Parathyroid adenoma (tissue), 2 donors: Measurements from ENCODE around the gene AKAIN1.
A peak's percentile ranks its signal among the peaks of the same experiment; 100 is the strongest.

ENCODE experiments used
- H2AFZ ChIP-seq: fragments of 300-600 bp; sonication (generic); one replicate; pipeline ENCODE4 v1.7.0; 2017; ENCODE audit warnings: antibody characterized with exemption, mild to moderate bottlenecking
- H3K27ac ChIP-seq: fragments of 300-600 bp; sonication (generic); one replicate; pipeline ENCODE4 v1.7.0; 2017
- H3K27me3 ChIP-seq: fragments of 300-600 bp; sonication (generic); one replicate; pipeline ENCODE4 v1.7.0; 2017; ENCODE audit warnings: low read length; ENCODE audit not compliant: control insufficient read depth, insufficient read depth
- H3K36me3 ChIP-seq: fragments of 300-600 bp; sonication (generic); one replicate; pipeline ENCODE4 v1.7.0; 2017; ENCODE audit warnings: low read length; ENCODE audit not compliant: control insufficient read depth, insufficient read depth
- H3K4me1 ChIP-seq: fragments of 300-600 bp; sonication (generic); one replicate; pipeline ENCODE4 v1.7.0; 2017; ENCODE audit warnings: control low read depth
- H3K4me2 ChIP-seq: fragments of 300-600 bp; sonication (generic); one replicate; pipeline ENCODE4 v1.7.0; 2017; ENCODE audit warnings: low read length
- H3K4me3 ChIP-seq: fragments of 300-600 bp; sonication (generic); one replicate; pipeline ENCODE4 v1.7.0; 2017; ENCODE audit warnings: low read depth, low read length
- H3K79me2 ChIP-seq: fragments of 300-600 bp; sonication (generic); one replicate; pipeline ENCODE4 v1.7.0; 2017; ENCODE audit warnings: control low read depth
- H3K9ac ChIP-seq: fragments of 300-600 bp; sonication (generic); one replicate; pipeline ENCODE4 v1.7.0; 2017; ENCODE audit warnings: mild to moderate bottlenecking
- H3K9me3 ChIP-seq: fragments of 300-600 bp; sonication (generic); one replicate; pipeline ENCODE4 v1.7.0; 2017; ENCODE audit warnings: low read length; ENCODE audit not compliant: control insufficient read depth
- CTCF ChIP-seq: fragments of 300-600 bp; sonication (generic); IDR thresholded peaks from one replicate; pipeline ENCODE4 v1.7.0; 2017; ENCODE audit warnings: antibody characterized with exemption, mild to moderate bottlenecking
- donor health status: primary hyperparathyroidism.

Gene AKAIN1

GRCh38 chr18:5198311-5198710 is 1.3 kb upstream of the AKAIN1 start:
- Histone ChIP-seq H3K9me3 (no peaks in the 10 kb centered on the region), H3K36me3 (no peaks in the 10 kb centered on the region), H3K4me3 (no peak overlapping the region), H3K4me2 (no peak overlapping the region), H3K27ac (peak overlapping the region; percentile 98), H3K4me1 (peaks cover 7% of the 10 kb centered on the region), H2AFZ (no peak overlapping the region), H3K9ac (no peak overlapping the region), H3K27me3 (no peaks in the 10 kb centered on the region), H3K79me2 (peaks cover 34% of the 10 kb centered on the region)
- TF ChIP-seq CTCF, result no peak

GRCh38 chr18:5197461-5197860 is 404 bp upstream of the AKAIN1 start:
- Histone ChIP-seq H3K36me3 (no peaks in the 10 kb centered on the region), H3K4me1 (peaks cover 9% of the 10 kb centered on the region), H3K27ac (peak overlapping the region; percentile 98), H3K9me3 (no peaks in the 10 kb centered on the region), H3K4me2 (peak overlapping the region; percentile 50), H2AFZ (peak overlapping the region; percentile 71), H3K4me3 (no peak overlapping the region), H3K27me3 (no peaks in the 10 kb centered on the region), H3K79me2 (peaks cover 30% of the 10 kb centered on the region), H3K9ac (peak overlapping the region; percentile 82)
- TF ChIP-seq CTCF, result no peak

GRCh38 chr18:5196253-5197031 is 615 bp downstream of the AKAIN1 start:
- H3K4me3 ChIP-seq, result no peak overlapping the region
- peaks cover 10% of the 10 kb centered on the region for H3K4me1 ChIP-seq
- peaks cover 35% of the 10 kb centered on the region for H3K79me2 ChIP-seq

GRCh38 chr18:5195656-5196055 is 1.4 kb downstream of the AKAIN1 start:
- peak overlapping the region; percentile 39 for H3K9ac ChIP-seq
- H2AFZ ChIP-seq, result no peak overlapping the region
- no peaks in the 10 kb centered on the region for H3K36me3 ChIP-seq
- no peaks in the 10 kb centered on the region for H3K9me3 ChIP-seq
- no peak overlapping the region for H3K4me2 ChIP-seq
- no peaks in the 10 kb centered on the region for H3K27me3 ChIP-seq
- H3K79me2 ChIP-seq, result peaks cover 37% of the 10 kb centered on the region
- TF ChIP-seq CTCF, result no peak
- peaks cover 10% of the 10 kb centered on the region for H3K4me1 ChIP-seq
- peak overlapping the region; percentile 98 for H3K27ac ChIP-seq
- H3K4me3 ChIP-seq, result no peak overlapping the region

More at GRCh38 chr18:5196253-5197031, 615 bp downstream of the AKAIN1 start:
- H3K27ac ChIP-seq, result peak overlapping the region; percentile 98
- no peak for TF ChIP-seq CTCF
- no peaks in the 10 kb centered on the region for H3K27me3 ChIP-seq
- H3K9me3 ChIP-seq, result no peaks in the 10 kb centered on the region
- H2AFZ ChIP-seq, result peak overlapping the region; percentile 71
- peak overlapping the region; percentile 52 for H3K4me2 ChIP-seq
- peak overlapping the region; percentile 82 for H3K9ac ChIP-seq
- H3K36me3 ChIP-seq, result no peaks in the 10 kb centered on the region

GRCh38 chr18:5180254-5180653 is 16.8 kb downstream of the AKAIN1 start:
- TF ChIP-seq CTCF, result no peak

More at GRCh38 chr18:5180254-5180653, 16.8 kb downstream of the AKAIN1 start:
- no peaks in the 10 kb centered on the region for H3K9me3 ChIP-seq
- no peak overlapping the region for H3K4me3 ChIP-seq
- H3K4me2 ChIP-seq, result no peak overlapping the region
- H3K4me1 ChIP-seq, result peaks cover 19% of the 10 kb centered on the region
- no peaks in the 10 kb centered on the region for H3K36me3 ChIP-seq
- no peak overlapping the region for H2AFZ ChIP-seq
- no peak overlapping the region for H3K9ac ChIP-seq
- no peak overlapping the region for H3K27ac ChIP-seq
- H3K79me2 ChIP-seq, result peaks cover 52% of the 10 kb centered on the region
- no peaks in the 10 kb centered on the region for H3K27me3 ChIP-seq
